Colonic mucosa (tissue), 4 donors: ENCODE measurements around the gene FAHD1. TPM values are rescaled to one million over a fixed set of nuclear protein-coding genes. Genes with fewer than 3 reads are reported as not detected.

Experiments used
- DNase-seq: peaks from one replicate; pipeline ENCODE4 v3.0.0-alpha.2; 2020
- H3K27ac ChIP-seq: fragments of 200-600 bp; one replicate; pipeline ENCODE4 v1.8.0; 2021
- H3K27me3 ChIP-seq: fragments of 200-600 bp; one replicate; pipeline ENCODE4 v1.8.0; 2021
- H3K36me3 ChIP-seq: fragments of 200-600 bp; one replicate; pipeline ENCODE4 v1.8.0; 2021
- H3K4me1 ChIP-seq: fragments of 200-600 bp; one replicate; pipeline ENCODE4 v1.8.0; 2021; ENCODE audit warnings: mild to moderate bottlenecking
- H3K4me3 ChIP-seq: fragments of 200-600 bp; one replicate; pipeline ENCODE4 v1.8.0; 2021
- H3K9ac ChIP-seq, 2 donors: one replicate each; pipeline ENCODE4 v1.7.0; 2013; ENCODE audit warnings: control low read depth in 2 of 2, low read depth in 2 of 2, low read length in 2 of 2
- H3K9me3 ChIP-seq: fragments of 200-600 bp; one replicate; pipeline ENCODE4 v1.8.0; 2021
- intact Hi-C: fragments of 100-400 bp; cut with DNase I; formaldehyde crosslinking; loops from one replicate; pipeline ENCODE4 v1.14.1; 2022
- total RNA-seq, 2 donors: library from RNA; stranded (reverse); fragmentation: NEBNext Ultra II Directional in 1 of 2; extraction: Animal tissue kit (Norgen Biotek cat#: 25700) in 1 of 2; gene quantifications; one replicate each; pipeline ENCODE4 v1.2.1, GENCODE V29; 2021
- TF ChIP-seq, protein P1 (sequence below): fragments of 200-600 bp; IDR thresholded peaks from one replicate; pipeline ENCODE4 v1.8.0; 2022; ENCODE audit warnings: antibody characterized with exemption, mild to moderate bottlenecking
- donor health status: healthy.
- donor health status: DM: no; HTN: no; CAD: no.
- donor health status: DM: no; HTN: no; CAD: no.

Gene FAHD1
- total RNA-seq, 2 donors from 2014 or later: 55.5 to 73.9 TPM

DNA sequence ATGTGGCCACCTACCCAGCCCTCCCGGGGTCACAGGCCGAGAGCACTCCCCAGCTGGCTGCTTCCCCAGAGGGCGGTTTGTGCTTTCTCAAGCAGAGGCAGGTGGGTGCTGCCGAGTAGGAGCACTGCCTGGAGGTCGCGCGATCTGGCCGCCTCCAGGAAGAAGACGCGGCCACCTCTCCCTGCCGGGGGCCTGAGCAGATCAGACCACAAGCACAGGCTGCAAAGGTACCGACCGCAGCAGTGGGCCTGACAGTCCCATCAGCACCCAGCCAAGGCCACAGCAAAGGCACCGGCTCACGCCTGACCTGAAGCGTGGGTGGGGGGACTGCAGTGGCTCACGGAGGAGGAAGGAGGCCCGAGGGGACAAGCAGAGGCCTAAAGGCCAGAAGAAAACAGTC, 18.3 kb upstream of the FAHD1 start:
- no peak for DNase-seq

DNA sequence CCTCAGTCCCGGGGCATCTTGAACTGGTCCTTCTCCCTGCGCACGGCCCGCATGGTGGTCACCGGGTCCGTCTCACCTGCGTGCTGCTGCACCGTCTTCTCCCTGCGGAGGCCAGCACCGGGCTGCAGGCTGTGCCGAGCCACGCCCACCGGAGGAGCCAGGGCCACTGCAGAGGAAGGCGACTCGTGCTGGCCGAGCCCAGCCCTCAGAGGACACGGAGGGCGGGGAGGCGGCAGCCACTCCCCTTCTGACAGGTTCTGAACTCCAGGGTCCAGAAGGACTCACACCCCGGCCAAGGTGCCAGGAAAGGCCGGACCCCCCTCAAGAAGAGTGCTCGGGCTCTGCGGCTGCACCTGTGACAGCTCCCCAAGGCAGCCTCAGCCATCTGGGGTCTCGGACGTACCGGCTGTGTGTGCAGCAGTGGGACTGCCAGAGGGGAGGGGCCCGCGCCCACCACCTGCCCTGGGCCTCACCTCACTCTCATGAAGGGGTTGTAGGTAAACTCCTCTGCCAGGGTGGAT, 17.7 kb upstream of the FAHD1 start:
- Histone ChIP-seq H3K9me3 (no peaks in the 10 kb centered on the region), H3K27ac (no peak overlapping the region), H3K4me1 (no peaks in the 10 kb centered on the region), H3K4me3 (no peak overlapping the region), H3K27me3 (no peaks in the 10 kb centered on the region), H3K36me3 (no peaks in the 10 kb centered on the region), H3K9ac (no peak overlapping the region)
- TF ChIP-seq, protein P1, sequence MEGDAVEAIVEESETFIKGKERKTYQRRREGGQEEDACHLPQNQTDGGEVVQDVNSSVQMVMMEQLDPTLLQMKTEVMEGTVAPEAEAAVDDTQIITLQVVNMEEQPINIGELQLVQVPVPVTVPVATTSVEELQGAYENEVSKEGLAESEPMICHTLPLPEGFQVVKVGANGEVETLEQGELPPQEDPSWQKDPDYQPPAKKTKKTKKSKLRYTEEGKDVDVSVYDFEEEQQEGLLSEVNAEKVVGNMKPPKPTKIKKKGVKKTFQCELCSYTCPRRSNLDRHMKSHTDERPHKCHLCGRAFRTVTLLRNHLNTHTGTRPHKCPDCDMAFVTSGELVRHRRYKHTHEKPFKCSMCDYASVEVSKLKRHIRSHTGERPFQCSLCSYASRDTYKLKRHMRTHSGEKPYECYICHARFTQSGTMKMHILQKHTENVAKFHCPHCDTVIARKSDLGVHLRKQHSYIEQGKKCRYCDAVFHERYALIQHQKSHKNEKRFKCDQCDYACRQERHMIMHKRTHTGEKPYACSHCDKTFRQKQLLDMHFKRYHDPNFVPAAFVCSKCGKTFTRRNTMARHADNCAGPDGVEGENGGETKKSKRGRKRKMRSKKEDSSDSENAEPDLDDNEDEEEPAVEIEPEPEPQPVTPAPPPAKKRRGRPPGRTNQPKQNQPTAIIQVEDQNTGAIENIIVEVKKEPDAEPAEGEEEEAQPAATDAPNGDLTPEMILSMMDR: no peak
- intact Hi-C loops: loop anchor here (10.0 kb wide), 1 partner anchor 55 kb away; no protein-coding TSS in a partner anchor
- peak; percentile 40 for DNase-seq

More for the DNA sequence above, 18.3 kb upstream of the FAHD1 start:
- no peak overlapping the region for H3K9ac ChIP-seq
- TF ChIP-seq, protein P1: no peak
- no peaks in the 10 kb centered on the region for H3K27me3 ChIP-seq
- no peaks in the 10 kb centered on the region for H3K36me3 ChIP-seq
- H3K4me3 ChIP-seq: no peak overlapping the region
- no peak overlapping the region for H3K27ac ChIP-seq
- no peaks in the 10 kb centered on the region for H3K4me1 ChIP-seq
- no peaks in the 10 kb centered on the region for H3K9me3 ChIP-seq
- intact Hi-C loops: loop anchor here (10.0 kb wide), 1 partner anchor 56 kb away; no protein-coding TSS in a partner anchor

DNA sequence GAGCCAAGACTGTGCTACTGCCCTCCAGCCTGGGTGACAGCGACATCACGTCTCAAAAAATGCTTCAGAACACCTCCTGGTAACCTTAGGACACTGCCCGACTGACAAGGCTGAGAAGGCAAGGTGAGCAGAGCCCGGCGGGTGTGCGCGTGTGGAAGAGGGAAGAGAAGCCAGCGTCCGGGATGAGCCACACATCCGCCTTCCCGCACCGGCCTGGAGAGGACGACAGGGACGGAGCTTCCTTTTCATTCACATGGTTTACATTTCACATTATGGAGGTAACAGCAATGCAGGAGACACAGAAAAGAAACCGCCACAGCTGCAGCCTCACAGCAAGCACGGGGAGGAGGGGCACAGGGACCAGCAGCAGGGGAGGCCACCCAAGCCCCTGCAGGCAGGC, 16.9 kb upstream of the FAHD1 start:
- H3K4me3 ChIP-seq: no peak overlapping the region
- no peaks in the 10 kb centered on the region for H3K36me3 ChIP-seq
- no peak overlapping the region for H3K9ac ChIP-seq
- H3K27ac ChIP-seq: no peak overlapping the region
- no peaks in the 10 kb centered on the region for H3K4me1 ChIP-seq
- TF ChIP-seq, protein P1: no peak
- H3K27me3 ChIP-seq: no peaks in the 10 kb centered on the region
- no peaks in the 10 kb centered on the region for H3K9me3 ChIP-seq
- DNase-seq: no peak
- intact Hi-C loops: no loop called here

DNA sequence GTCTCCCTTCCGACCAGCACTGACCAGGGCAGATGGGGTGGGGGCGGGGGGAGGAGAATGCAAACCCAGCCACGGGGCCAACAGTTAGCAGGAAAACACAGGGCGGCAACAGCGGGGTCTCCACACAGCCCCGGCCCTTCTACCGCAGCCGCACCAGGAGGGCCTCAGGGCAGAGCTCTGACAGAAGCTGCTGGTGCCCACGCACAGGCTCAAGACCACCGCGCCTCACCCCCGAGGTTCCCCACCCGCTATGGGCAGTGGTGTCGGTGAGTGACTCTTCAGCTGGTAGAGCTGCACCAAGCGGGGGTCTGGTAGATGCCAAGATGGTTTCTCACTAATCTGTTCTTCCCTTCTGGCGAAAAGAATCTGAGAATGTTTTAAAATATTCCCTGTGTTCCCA, 16.5 kb upstream of the FAHD1 start:
- Histone ChIP-seq H3K4me3 (no peak overlapping the region), H3K4me1 (no peaks in the 10 kb centered on the region), H3K9ac (no peak overlapping the region), H3K36me3 (no peaks in the 10 kb centered on the region), H3K9me3 (no peaks in the 10 kb centered on the region), H3K27ac (no peak overlapping the region), H3K27me3 (no peaks in the 10 kb centered on the region)
- intact Hi-C loops: no loop called here
- TF ChIP-seq, protein P1: no peak
- no peak for DNase-seq

DNA sequence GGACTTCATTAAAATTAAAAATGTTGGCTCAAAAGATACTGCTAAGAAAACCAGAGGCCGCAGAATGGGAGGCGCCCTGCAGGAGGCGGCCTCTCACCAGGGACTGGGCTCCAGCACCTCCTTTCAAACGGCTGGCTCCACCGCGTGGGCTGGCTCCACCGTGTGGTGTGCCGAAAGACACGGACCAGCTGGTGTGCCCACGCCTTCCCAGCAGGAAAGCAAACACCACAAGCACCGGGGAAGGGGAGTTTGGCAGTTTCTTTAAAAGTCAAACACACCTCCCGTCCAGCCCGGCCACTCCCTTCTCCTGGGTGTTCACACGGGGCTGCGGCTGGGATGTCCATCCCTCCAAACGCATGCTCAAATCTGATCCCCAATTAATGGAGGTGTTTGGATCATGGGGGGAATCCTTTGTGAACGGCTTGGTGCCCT, 14.3 kb upstream of the FAHD1 start:
- H3K9ac ChIP-seq: no peak overlapping the region
- intact Hi-C loops: no loop called here
- H3K4me1 ChIP-seq: no peaks in the 10 kb centered on the region
- no peak overlapping the region for H3K4me3 ChIP-seq
- H3K27ac ChIP-seq: no peak overlapping the region
- DNase-seq: peak; percentile 76
- TF ChIP-seq, protein P1: peak; percentile 45
- H3K27me3 ChIP-seq: no peaks in the 10 kb centered on the region
- H3K9me3 ChIP-seq: no peaks in the 10 kb centered on the region
- no peaks in the 10 kb centered on the region for H3K36me3 ChIP-seq
